Transverse colon (tissue), 4 donors: Measurements from ENCODE around the gene ARF1. TPM values are rescaled to one million over a fixed set of nuclear protein-coding genes. Genes with fewer than 3 reads are reported as not detected.

Source experiments
- DNase-seq: peaks from one replicate; pipeline ENCODE4 v3.0.0-alpha.2; 2019
- H3K27ac ChIP-seq, 4 donors: fragments of 200-600 bp; sonication (generic); 2 replicates each; pipeline ENCODE4 v1.5.1; 2016 to 2018; ENCODE audit warnings: inconsistent platforms in 4 of 4
- H3K27me3 ChIP-seq: fragments of 200-600 bp; sonication (generic); 2 replicates; pipeline ENCODE4 v1.5.1; 2017; ENCODE audit warnings: inconsistent platforms
- H3K36me3 ChIP-seq, 4 donors: fragments of 200-600 bp; sonication (generic); 2 replicates each; pipeline ENCODE4 v1.5.1; 2017 to 2019; ENCODE audit warnings: inconsistent platforms in 4 of 4
- H3K4me1 ChIP-seq, 4 donors: fragments of 200-600 bp; sonication (generic); 2 replicates each; pipeline ENCODE4 v1.5.1; 2017 to 2020; ENCODE audit warnings: inconsistent platforms in 4 of 4
- H3K4me3 ChIP-seq, 4 donors: fragments of 200-600 bp; sonication (generic); 1 replicate in 1 of 4; 2 replicates in 3 of 4; pipeline versions ENCODE4 v1.5.1 to v1.6.1; 2017 to 2019; ENCODE audit warnings: inconsistent platforms in 4 of 4
- H3K9me3 ChIP-seq, 2 donors: fragments of 200-600 bp; sonication (generic); 2 replicates each; pipeline ENCODE4 v1.5.1; 2017 to 2019; ENCODE audit warnings: inconsistent platforms in 2 of 2
- CTCF ChIP-seq, 5 experiments: fragments of 200-600 bp in 3 of 5; fragments of 450-650 bp in 2 of 5; sonication (generic) in 3 of 5; IDR thresholded peaks; 1 replicate in 2 of 5; 2 replicates in 3 of 5; pipeline ENCODE4 v1.5.1; 2016 to 2017; ENCODE audit warnings: antibody characterized with exemption in 5 of 5, inconsistent platforms in 3 of 5, mild to moderate bottlenecking in 2 of 5, moderate library complexity in 1 of 5
- EP300 ChIP-seq: sonication (generic); formaldehyde crosslinking; IDR thresholded peaks from one replicate; pipeline ENCODE4 v1.6.1; 2017; ENCODE audit warnings: antibody characterized with exemption, low read depth
- POLR2A ChIP-seq: fragments of 450-650 bp; IDR thresholded peaks from one replicate; pipeline ENCODE4 v1.6.1; 2016; ENCODE audit warnings: antibody characterized with exemption, mild to moderate bottlenecking, moderate library complexity
- POLR2AphosphoS5 ChIP-seq, 3 donors: sonication (generic); formaldehyde crosslinking; IDR thresholded peaks; one replicate each; pipeline ENCODE4 v1.6.1; 2016; ENCODE audit warnings: antibody characterized with exemption in 3 of 3
- WGBS, 2 donors: methylation state at CpG; one replicate each; pipeline ENCODE4 v1.1.5; 2018; ENCODE audit warnings: low coverage in 1 of 2; 5-methylcytosine and 5-hydroxymethylcytosine counted together
- in situ Hi-C, 4 donors: fragments of 200-750 bp; cut with MboI; loops; one replicate each; pipeline versions ENCODE4 v1.15.0 to v1.15.1; 2017; ENCODE audit warnings: low sequenced_read_pairs in 3 of 4, low pct_ligation_motif_present in 1 of 4, low pct_unique_long_range_greater_than_20kb in 1 of 4
- intact Hi-C: fragments of 100-400 bp; cut with DNase I; formaldehyde crosslinking; loops from one replicate; pipeline ENCODE4 v1.15.1; 2023; ENCODE audit warnings: low total_unique reads
- total RNA-seq, 4 donors: library from RNA; depleted of rRNA; stranded (reverse); fragments of >200 nt; gene quantifications; one replicate each; pipeline ENCODE4 v1.1.0, GENCODE V29; 2016

ARF1 gene
- total RNA-seq, 4 donors from 2014 or later: 303 to 452 (median 375) TPM

- H3K27ac ChIP-seq: peak overlapping the region in 2 of 4 donors; percentile 1 to 8
- peaks cover 0 to 3% of the 10 kb centered on the region in 2 donors for H3K9me3 ChIP-seq
- TF ChIP-seq POLR2A (no peak), EP300 (no peak), POLR2AphosphoS5 (IDR thresholded peaks at IDR 0.05) (no peak), CTCF (IDR thresholded peaks at IDR 0.05) (no peak)
- H3K36me3 ChIP-seq: no peaks in the 10 kb centered on the region
- H3K4me3 ChIP-seq: no peak overlapping the region
- 40 to 69% methylated on average over 2 to 10 of the region's 12 CpGs for WGBS, 2 donors
- in situ Hi-C loops (no loop called here), intact Hi-C loops (no loop called here)
- H3K27me3 ChIP-seq: no peaks in the 10 kb centered on the region
- peak; percentile 10 for DNase-seq
- peaks cover 61 to 76% (median 70%) of the 10 kb centered on the region in 4 donors for H3K4me1 ChIP-seq
These were observed 7.2 kb downstream of the ARF1 start for GRCh38 chr1:228089519-228090380.

- intact Hi-C loops: no loop called here
- peaks cover 52 to 68% (median 61%) of the 10 kb centered on the region in 4 donors for H3K4me1 ChIP-seq
These were observed 8.1 kb downstream of the ARF1 start for GRCh38 chr1:228090613-228091081.

GRCh38 chr1:228091084-228091483 is 8.6 kb downstream of the ARF1 start:
- DNase-seq: no peak
- H3K36me3 ChIP-seq: no peaks in the 10 kb centered on the region
- H3K4me3 ChIP-seq: no peak overlapping the region
- 25 to 70% methylated on average over 1 to 4 of the region's 4 CpGs for WGBS, 2 donors
- peaks cover 0 to 6% of the 10 kb centered on the region in 2 donors for H3K9me3 ChIP-seq
- in situ Hi-C loops (no loop called here), intact Hi-C loops (no loop called here)
- peaks cover 48 to 63% (median 58%) of the 10 kb centered on the region in 4 donors for H3K4me1 ChIP-seq
- no peaks in the 10 kb centered on the region for H3K27me3 ChIP-seq
- no peak for TF ChIP-seq EP300
- TF ChIP-seq CTCF (IDR thresholded peaks at IDR 0.05): no peak
- no peak overlapping the region for H3K27ac ChIP-seq

More at GRCh38 chr1:228090613-228091081, 8.1 kb downstream of the ARF1 start:
- Histone ChIP-seq H3K27ac (no peak overlapping the region), H3K36me3 (no peaks in the 10 kb centered on the region), H3K27me3 (no peaks in the 10 kb centered on the region), H3K9me3 (peaks cover 0 to 6% of the 10 kb centered on the region in 2 donors), H3K4me3 (no peak overlapping the region)
- TF ChIP-seq POLR2AphosphoS5 (IDR thresholded peaks at IDR 0.05): no peak
- TF ChIP-seq CTCF (IDR thresholded peaks at IDR 0.05): no peak
- no peak for TF ChIP-seq POLR2A
- TF ChIP-seq EP300: no peak
- DNase-seq: peak; percentile 16
- WGBS, 2 donors: 18% methylated on average over 2 of the region's 2 CpGs; no CpG with 5 or more reads in 1 of the 2 donors
- in situ Hi-C loops: no loop called here

GRCh38 chr1:228092342-228093049 is 10.0 kb downstream of the ARF1 start:
- TF ChIP-seq CTCF (IDR thresholded peaks at IDR 0.05): no peak
- TF ChIP-seq POLR2A: no peak
- TF ChIP-seq POLR2AphosphoS5 (IDR thresholded peaks at IDR 0.05): no peak
- TF ChIP-seq EP300: no peak
- Histone ChIP-seq H3K4me3 (no peak overlapping the region), H3K4me1 (peaks cover 34 to 53% (median 46%) of the 10 kb centered on the region in 4 donors), H3K27me3 (no peaks in the 10 kb centered on the region), H3K36me3 (peaks cover 0 to 3% (median 0%) of the 10 kb centered on the region in 4 donors), H3K27ac (no peak overlapping the region), H3K9me3 (peaks cover 0 to 6% of the 10 kb centered on the region in 2 donors)
- WGBS, 2 donors: 90% methylated on average over 11 of the region's 11 CpGs; no CpG with 5 or more reads in 1 of the 2 donors
- no peak for DNase-seq
- in situ Hi-C loops: no loop called here
- intact Hi-C loops: no loop called here
